Activated gamma-delta T cell treated with anti-CD3 and anti-CD28 coated beads, Interleukin-2, amount 50 U/mL, for 16 hours (primary cell): ENCODE measurements around the gene GPC6.

ENCODE experiments used
- DNase-seq: peaks from one replicate; pipeline ENCODE4 v3.0.0-alpha.2; 2020; ENCODE audit warnings: low read depth

Gene GPC6

DNA sequence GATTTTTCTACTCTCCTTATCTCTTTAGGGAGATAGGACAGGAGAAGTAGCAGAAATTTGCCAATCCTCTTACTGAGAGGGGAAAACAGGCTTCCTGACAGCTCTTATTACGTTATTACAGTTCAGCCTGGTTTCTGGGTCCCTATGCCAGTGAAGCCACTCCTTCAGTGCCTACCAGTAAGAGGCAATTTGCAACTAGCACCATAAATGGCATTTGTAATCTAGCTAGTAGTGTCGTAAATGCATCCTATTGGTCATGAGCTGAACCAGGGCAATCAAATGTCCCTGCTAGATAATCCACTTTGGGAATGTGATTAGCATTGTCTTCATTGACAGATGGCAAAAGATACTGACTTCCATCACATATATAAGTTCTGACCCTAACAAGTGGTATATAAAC is 824.1 kb downstream of the GPC6 start:
- DNase-seq, result no peak

DNA sequence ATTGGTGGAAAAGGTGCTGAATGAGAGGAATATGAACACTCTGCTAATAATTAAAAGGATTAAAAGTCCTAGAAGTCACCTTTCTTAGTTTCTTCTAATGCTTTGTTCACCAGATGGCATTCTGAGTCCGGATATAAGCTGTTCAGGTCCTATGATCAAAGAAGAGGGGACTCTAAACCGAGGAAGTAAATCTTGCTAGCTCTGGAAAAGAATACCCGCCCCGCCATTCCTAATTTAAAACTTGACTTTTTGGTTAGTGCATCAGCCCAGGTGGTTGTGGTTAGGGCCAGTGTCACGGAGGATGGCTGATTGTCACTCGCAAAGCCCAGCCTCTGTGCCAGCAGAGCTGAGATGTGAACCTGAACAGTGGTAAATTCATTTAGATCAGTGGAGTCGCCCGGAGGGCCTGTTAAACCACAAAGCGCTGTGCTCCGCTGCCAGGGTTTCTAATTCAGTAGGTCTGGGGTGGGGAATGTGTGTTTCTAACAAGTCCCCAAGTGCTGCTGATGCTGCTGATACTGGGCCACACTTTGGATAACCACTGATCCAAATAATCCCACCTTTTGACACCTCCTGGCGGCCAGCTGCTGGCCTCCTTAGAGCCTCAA is 827.5 kb downstream of the GPC6 start:
- DNase-seq, result no peak

DNA sequence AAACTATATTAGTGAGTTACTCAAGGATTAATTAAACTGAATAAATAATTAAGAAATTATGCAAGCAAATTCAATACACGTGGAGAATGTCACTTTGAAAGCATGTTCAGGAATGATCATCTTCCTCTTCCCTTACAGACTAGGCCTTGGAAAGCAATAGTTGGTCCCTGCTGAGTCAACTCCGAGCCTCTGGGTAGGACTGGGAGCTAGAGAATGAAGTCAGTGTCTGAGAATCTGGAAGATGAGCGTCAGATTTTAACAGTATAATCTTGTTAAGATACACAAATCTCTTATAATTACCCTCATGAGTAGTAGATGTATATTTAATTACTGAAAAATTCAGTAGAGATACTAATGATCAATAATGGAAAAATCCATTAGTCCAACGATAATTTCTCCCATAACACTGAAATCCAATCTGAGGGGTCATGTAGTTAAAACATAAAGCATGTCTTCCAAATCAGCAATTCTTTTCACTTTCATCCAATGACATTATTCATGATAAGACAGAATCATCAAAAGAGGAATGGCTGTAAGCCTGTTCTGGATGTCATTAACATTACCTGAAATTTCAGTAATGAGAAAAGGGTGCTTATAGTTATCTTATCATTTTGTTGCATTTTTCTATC is 829.9 kb downstream of the GPC6 start:
- no peak for DNase-seq

DNA sequence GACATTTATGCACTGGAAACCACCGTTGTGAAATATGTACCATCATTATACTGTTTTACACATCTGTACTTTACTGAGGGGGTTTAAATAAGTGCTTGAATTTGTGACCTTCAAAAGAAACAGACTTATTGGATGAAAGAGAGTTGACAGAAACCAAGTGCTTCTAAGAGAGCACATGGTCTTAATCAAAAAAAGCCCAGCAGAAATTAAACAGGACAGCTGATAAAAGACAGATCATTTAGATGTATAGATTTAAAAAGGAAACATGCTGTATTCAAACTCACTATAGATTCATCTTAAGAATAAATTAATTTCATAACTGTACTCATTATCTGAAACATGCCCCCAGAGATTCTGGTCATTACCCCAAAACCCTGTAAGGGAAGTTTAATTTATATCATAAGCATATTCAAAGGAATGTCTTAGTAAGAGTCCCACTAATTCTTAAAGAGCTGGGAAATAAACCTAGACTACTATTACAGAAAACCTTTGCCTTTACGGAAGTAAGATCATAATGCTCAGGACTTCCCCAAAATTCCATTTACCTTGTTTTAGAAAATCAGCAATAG is 831.1 kb downstream of the GPC6 start:
- DNase-seq, result no peak

DNA sequence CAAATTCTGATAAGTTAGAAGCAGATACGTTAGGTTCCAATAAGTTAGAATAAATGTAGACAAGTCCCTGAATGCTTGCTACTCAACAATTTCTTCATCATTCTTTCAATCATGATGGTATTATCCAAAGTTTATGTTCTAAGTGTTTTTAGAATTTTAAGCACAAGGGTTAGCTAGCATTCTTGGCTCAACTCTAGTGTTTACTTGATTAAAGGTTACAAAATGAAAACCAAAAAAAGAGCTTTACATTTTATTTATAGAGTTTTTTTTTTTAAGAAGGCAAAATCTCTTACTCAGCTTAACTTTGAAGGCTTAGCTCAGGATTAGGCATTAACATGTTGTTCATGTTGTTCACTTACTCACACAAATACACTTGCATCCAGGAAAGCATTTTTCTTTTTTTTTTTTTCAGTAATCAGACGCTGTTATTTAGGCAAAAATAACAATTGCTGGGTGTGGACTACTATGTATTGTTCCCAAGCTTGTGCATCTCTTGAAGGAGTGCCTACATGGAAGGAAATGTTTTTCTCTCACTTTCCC is 832.3 kb downstream of the GPC6 start:
- no peak for DNase-seq

DNA sequence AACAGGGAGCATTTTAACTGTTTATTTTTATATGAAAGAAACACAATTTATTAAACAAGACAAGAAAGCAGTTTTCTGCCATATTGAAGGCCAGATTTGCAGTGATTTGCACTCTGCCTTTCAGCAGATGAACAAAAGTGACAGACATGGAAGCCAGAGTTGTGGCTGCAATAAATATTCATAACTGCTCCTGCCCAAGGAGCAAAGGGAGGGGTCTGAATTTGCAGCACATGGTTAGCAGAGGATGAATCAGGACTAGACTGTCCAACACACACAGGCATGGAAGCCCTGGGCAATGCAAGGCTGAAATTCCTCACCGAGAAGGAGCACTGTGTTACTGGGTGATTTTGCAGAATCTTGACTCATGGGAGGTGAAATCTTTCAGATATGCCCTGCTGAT is 834.7 kb downstream of the GPC6 start:
- no peak for DNase-seq

DNA sequence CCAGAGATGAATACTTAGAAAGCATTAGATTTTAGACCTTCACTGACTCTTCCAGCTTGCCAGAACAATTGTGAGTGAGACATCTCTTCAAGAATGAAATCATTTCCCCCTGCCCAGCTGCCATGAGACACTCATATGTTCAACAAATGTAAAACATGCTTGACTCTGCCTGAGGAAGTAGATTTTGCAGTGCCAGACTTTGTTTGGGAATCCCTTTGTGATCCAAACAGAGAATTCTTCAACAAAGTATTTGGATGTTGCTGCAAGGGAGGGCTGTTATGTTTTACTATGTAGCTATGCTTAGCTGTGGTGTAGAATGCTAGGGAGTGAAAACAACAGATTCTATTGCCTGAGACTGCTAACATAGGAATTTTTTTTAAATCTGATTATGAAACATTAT is 836.5 kb downstream of the GPC6 start:
- DNase-seq, result no peak

DNA sequence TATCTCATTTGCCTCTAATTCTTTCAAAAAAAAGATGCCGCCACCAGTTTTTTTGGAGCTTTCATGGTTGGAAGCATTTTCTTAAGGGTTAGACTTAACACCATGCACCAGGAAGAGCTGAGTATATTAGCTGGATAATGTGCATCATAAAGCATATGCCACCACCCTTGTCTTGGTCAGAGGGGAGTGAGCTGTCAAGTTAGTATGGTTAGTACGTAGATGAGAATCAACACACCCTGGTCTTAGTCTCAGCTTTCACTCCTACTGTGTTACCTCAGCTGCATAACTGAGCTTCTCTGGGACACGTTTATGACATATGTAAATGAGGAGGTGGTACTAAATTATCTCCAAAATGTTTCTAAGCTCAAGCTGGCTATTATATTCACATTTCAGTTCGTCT is 837.2 kb downstream of the GPC6 start:
- no peak for DNase-seq

DNA sequence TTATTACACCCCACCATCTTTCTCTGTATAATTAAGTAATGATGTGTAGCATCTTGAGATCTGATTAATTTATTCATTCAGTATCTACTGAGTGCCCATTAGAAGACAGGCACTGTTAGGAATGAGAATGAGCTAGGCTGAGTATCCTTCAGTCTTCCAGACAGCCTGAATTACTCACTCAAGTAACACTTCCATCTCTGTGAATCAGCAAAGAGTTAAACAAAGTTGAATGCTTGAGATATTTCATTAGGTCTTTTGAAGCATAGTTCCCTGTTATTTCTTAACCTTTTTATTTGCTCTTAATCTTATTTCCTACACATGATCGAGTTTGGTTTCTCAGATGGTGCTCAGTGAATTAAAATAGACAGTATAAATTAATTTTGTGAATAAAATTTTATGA is 839.1 kb downstream of the GPC6 start:
- no peak for DNase-seq

DNA sequence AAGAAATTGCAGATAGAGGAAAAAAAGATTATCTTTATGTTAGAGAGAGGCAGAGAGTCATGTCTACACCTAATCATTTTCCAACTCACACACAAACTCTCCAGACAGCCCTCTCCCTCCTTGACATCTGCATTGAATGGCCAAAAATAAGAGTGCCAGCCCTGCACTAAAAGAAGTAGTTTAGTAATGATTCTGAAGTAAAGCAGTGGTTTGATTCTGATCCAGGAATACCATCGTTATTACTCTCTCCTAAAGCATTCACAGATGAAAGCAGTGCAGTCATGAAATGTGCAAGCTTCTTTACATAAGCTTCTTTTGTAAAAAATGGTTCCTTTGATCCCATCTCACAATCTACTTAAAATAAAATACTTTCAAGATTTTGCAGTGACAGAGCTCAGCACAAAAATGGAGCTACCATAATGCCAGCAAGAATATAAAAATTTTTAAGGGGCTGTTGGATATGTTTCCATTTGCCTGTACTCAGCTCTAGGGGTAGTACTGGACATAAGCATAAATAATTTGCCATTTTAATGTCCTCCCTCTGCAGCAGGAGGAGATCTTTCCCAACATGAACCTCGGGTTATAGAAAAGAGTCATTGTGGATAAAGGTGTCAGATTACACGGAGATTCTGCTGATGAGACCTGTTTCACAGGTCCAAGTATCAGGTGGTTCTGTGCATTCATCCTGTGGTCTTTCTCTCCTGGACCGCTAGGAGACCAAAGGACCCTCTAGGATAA is 846.6 kb downstream of the GPC6 start:
- DNase-seq, result no peak

DNA sequence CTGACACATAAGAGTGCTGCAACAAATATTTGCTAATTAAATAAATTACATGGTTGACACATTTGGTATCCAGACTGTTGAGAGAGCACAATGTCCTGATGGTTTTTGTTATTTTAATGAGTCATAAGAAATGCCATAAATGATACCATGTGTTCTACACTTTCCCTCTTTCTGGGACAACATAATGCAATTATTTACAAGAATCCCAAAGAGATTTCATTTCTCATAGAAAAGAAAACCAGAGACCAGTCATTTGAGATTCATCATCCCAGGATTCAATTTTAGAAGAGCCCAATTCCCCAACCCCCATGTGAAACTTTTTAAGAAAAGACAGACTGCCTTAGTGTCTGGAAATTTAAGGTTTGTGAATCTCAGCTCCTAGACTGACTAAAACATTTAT is 853.3 kb downstream of the GPC6 start:
- no peak for DNase-seq

DNA sequence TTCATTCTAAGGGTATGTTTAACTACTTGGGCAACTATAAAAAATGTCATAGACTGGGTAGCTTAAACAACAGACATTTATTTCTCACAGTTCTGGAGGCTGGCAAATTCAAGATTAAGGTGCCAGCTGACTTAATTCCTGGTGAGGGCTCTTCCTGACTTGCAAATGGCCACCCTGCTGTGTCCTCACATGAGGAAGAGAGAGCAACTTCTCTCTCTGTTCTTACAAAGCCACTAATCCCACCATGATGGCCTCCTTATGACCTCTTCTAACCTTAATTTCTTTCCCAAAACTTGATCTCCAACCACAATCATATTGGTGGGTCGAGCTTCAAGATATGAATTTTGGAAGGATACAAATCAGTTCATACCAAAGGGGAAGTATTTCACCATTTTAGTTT is 853.9 kb downstream of the GPC6 start:
- DNase-seq, result no peak

DNA sequence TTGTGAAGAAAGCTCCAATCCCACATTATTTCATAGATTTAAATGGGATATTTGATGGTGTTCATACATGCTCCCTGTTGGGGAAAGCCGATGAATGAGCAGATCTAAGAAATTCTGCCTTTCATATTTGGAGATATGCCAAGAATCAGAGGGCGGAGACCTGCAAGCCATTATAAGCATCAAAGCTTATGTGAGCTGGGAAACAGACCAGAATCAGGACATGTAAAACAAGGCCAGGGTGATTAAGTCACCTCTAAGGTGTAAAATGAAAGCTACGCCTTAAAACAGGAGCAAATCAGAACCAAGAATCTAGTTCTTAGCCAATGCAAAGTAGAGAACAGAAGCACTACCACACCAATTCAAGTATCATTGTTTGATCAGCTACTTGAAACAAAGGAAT is 860.5 kb downstream of the GPC6 start:
- no peak for DNase-seq

DNA sequence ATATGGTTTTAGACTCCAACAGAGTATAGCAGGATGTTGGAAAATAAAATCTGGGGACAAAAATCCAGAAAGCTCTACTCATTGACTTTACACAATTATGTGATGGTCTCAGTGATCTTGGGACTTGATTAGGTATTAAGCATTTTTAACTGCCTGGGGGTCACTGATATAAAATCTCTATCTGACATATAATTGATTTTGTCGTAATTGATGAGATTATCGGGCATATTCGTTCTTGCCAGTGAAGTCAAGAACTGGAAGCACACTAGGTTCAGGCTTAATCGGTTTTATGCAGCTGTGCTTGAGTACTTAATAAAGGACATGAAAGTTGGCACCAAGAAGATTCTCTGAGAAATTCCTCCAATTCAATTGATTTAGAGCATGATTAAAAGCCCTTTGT is 862.1 kb downstream of the GPC6 start:
- no peak for DNase-seq

DNA sequence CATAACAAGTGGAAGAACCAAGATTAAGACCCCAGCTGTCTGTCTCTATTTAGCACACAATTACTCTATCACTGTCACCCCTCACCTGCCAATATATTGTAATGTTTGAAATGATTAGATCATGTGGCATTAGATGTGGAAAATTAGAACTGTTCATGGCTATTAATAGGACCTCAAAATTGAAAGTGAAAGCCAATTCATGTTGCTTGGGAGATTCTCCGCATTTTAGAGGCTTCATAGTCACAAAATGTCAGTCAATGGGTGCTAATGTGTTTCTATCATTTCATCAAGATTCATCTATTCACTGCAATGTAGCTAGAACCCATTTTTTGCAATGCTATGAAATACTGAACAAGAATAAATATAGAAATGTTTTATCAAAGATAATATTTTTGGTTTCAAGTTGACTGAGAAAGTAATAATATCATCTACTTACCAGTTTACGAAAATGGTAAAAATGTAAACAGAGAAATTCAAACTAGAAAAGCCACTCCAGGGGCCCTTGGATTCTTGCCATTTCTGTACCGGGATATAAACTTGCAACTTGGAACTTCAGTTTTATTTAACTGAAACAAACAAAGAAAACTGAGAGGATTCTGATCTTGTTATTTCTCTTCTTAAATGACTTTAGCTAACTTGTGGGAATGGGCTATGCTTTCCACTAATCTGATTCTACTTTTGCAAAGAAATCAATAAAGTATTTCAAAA is 864.3 kb downstream of the GPC6 start:
- DNase-seq, result no peak

DNA sequence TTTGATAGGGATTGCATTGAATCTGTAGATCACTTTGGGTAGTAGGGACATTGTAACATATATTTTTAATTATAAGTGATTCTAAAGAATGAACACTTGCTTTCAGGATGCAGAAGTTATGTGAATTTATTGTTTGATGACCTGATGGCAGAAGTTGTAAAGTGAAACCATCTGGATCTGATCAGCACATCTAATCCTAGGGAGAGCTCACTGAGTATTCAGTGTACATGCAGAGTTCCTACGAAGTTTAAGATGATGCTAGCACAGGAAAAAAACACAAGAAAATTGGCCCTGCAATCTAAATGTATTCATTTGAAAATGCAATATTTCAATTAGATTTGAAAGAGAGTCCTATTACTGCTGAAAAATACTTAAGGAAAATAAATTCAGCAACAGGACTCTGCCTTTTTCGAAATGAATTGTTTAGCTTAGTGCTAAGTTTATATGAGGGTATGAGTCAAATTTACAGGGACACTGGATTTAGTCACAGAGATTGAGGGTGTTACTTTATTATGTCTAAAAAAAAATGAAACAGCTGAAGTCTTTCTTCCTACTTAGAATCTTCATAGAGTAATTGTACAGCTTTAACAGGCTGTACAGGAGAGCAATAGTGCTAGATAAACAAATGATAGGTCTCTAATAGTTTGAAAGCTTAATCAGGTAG is 867.2 kb downstream of the GPC6 start:
- DNase-seq, result no peak

DNA sequence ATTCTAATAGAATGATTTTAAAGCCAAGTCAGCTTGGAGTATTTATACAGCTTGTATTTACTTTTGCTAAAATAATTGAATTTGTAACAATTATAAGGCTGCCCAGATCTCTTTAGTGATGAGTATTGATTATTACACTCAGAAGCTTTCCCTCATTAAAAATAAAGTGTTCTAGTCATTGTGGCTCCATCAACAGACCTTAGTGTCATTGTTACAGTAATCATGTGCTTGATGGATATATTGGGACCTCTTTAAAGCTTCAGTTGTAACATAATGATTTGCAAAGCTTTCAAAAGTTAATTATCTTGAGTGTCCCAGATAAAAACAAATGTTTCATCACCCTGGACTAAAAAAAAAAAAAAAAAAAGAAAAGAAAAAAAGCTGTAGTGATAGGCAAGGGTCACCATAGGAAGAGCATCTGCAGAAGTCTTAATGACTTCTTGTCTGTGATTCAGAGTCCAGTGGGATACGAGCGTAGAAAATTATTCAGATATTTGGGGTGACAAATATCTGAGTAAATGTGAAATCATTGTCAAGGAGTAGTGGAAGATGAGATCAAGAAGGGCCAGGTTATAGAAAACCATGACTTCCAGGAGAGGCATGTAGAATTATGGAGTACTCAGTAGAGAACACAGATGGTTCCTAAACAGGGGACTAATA is 883.2 kb downstream of the GPC6 start:
- DNase-seq, result no peak

DNA sequence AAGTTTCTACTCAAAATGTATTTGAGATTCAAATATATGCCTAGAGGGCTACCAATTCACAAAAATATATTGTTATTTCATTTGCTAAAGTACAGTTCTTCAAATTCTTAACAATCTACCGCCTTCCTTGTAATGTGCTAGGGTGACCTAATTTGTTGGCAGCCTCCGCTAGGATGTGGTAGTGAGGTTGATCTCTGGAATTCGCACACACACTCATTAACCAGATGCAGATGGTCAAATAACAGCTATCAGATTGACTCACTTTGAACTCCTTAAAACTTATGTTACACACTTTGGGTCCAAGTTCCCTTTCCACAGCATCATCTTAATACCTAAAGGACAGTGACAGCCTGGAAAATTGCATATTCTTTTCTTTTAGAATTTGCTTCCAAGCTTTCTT is 885.6 kb downstream of the GPC6 start:
- no peak for DNase-seq

DNA sequence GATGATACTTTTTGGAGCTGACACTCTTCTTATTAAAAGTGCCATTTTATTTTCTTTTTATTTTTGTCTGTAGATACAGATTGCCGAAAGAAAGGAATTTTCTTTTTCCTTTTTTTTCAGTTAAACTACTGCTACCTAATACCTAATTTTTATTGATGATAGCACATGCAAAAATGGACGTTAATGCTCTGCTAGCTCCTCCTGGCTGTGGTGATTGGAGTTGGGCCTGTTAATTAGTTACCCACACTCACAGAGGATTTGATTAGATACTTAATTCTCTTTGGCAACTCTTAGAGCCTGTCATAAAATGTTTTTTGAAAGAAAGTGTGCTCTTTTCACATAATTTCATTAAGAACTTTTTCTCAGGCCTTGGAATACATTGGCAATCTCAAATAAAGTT is 886.1 kb downstream of the GPC6 start:
- no peak for DNase-seq

DNA sequence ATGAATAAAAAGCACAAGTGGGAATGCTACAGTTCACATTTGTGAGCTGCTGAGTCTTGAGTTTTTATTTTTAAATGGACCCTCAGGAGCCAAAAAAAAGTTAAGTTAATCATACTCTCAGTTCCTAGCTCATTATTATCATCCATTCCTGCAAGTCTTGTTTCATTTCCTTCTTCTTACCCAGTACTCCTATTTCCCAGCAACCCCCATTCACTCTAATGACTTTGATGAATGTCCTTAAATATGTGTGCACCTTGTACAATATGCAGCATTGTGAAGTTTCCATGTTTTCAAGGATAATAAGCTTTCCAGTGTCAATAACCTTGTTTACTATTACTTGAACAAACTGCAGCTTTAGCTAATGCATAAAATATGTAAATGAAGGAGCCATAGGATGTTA is 886.6 kb downstream of the GPC6 start:
- no peak for DNase-seq

DNA sequence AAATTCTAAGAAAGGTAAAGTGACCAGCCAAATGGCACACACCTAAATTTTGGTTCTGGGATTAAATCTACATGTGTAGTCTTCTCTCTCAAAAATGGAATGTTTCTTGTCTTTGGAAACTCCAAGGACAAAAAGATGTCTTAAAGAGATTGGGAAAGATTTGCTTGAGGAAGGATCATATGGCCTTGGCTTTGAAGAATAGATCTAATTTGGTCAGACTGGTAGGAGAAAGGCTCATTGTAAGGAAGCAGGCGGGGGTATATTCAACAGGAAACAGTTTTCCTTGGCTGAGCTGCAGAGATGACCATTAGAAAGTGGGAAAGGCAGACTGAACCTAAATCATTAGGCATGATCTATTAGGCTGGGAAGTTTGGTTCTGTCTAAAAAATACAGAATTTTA is 887.6 kb downstream of the GPC6 start:
- no peak for DNase-seq
